GM18508 (cell line): Measurements from ENCODE around the gene SPINK14.

Experiments
- ATAC-seq: cut with Tn5 transposase; IDR thresholded peaks from one replicate; pipeline ENCODE4 v1.9.1; 2021; ENCODE audit warnings: moderate number of reproducible peaks; ENCODE audit not compliant: insufficient read depth, unreplicated experiment

SPINK14 gene

GRCh38 chr5:148168246-148168645, at the start of gene SPINK14:
Gene SPINK14, plus strand, starts transcription at chr5:148168546. Its CDS starts 1,187 bp downstream, at chr5:148169733.
- no peak for ATAC-seq

- no peak for ATAC-seq
Observed at GRCh38 chr5:148120317-148120716, 48.0 kb upstream of the SPINK14 start.

GRCh38 chr5:148125641-148126040, 42.7 kb upstream of the SPINK14 start:
- no peak for ATAC-seq

- no peak for ATAC-seq
Observed at GRCh38 chr5:148135091-148136048, 33.0 kb upstream of the SPINK14 start.

- no peak for ATAC-seq
Observed at GRCh38 chr5:148140846-148141245, 27.5 kb upstream of the SPINK14 start.

GRCh38 chr5:148141645-148142044, 26.7 kb upstream of the SPINK14 start:
- no peak for ATAC-seq

DNA sequence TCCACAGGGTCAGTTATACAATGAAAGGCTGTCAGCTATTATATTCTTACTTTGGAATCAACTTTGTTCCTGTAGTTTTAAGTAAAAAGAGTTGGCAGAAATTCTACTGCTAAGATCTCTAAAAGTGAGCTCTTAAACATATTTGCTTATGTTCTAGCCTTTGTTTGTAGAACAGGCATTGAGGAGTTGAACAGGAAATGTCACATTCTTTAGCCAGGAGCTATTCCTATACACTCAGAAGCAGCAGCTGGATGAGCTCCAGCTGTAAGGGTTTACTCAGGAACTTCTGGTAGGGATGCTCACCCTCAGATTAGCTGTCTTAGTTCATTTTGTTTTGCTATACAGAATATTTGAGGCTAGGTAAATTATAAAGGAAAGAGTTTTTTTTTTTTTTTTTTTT, 22.4 kb upstream of the SPINK14 start:
- ATAC-seq = no peak

DNA sequence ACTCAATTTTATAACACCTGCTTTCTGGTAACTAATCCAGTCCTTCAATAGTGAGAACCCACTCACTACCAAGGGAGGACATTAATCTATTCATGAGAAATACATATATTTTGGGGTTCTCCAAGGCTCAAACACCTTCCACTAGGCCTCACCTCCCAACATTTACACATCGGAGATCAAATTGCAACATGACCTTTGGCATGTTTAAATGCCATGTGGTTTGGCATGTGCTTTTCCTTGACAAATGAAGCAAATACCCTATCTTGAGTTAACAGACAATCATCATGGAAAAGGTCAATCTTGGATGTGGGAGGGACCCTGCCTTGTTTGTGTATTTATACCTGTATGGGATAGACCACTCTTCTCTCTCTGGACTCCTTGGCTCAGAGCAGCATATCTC, 21.9 kb upstream of the SPINK14 start:
- ATAC-seq = no peak

GRCh38 chr5:148147415-148147814, 20.9 kb upstream of the SPINK14 start:
- no peak for ATAC-seq

DNA sequence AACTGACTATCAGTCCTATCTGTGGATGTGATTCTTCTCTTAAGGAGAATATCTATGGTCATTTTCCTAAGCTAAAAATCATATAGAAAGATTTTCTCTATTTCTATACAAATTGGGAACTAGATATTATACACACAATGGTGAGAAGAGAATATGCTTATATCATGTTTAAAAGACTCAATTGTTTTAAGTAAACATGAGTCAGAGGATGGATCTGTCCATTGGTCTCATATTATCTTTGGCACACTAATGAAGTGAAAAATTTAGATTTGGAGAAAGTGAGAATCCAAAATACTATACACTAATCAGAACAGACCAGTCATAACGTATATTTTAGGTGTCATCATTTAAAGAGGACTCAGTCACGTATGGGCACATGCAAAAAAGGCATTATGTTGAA, 16.5 kb upstream of the SPINK14 start:
- no peak for ATAC-seq

- ATAC-seq = no peak
Observed at GRCh38 chr5:148152781-148153180, 15.6 kb upstream of the SPINK14 start.

DNA sequence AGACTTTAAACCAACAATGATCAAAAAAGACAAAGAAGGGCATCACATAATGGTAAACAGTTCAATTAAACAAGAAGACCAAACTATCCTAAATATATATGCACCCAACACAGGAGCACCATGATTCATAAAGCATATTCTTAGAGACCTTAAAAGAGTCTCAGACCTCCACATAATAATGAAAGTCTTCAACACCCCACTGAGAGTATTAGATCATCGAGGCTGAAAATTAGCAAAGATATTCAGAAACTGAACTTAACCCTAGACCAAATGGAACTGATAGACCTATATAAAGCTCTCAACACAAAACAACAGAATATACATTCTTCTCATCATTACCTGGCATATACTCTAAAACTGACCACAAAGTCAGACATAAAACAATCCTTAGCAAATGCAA, 11.7 kb upstream of the SPINK14 start:
- ATAC-seq = no peak

GRCh38 chr5:148162038-148162437, 6.3 kb upstream of the SPINK14 start:
- ATAC-seq = no peak

GRCh38 chr5:148163345-148163744, 5.0 kb upstream of the SPINK14 start:
- ATAC-seq = no peak

DNA sequence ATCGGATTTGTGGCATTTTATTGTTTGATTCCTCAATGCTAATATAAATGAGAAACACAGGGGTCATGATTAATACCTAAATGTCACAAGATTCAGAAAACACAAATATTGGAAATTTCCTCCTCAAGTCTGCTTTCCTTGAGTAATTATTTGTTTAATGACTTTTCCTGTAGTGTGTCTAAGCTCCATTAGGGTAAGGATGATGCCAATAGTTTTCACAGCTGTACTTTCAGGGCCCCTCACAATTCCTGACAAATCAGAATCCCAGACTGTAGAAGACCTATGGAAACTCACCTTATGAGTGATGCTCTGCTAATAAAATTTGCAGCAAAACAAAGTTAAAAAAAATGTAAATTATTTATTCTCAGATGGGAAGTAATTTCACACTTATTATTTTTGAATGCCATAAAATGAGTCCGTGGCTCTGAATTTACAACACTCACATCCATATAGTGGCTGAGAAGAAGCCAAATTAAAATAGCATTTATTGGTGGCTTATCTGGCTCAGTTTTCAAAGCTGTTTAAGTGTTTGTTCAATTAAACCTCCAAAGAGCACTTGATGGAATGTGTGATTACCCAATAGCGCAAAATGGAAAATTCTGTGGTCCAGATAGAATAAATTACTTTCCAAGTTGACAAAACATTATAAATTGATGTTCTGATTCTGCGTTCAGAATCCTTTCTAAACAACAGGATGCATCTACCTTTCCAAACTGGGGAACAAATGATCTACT, 1.6 kb upstream of the SPINK14 start:
- ATAC-seq = no peak

DNA sequence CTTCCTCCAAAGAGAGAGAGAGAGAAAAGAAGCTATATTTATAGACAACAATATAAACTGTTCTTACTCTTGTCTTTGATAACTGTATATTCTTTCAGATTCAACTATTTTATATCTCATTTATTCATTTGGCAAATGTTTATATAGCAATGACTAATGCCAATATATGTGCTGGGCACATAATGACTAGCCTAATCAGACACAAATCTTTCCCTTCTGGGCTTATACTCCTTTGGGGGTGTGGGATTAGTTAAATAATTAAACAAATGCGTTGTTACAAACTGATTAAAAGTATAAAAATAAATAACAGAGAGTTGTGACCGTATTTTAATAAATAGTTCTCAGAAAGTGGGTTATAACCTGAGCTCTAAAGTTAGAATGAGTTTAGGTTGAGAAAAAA, 4.0 kb downstream of the SPINK14 start:
- ATAC-seq = no peak

DNA sequence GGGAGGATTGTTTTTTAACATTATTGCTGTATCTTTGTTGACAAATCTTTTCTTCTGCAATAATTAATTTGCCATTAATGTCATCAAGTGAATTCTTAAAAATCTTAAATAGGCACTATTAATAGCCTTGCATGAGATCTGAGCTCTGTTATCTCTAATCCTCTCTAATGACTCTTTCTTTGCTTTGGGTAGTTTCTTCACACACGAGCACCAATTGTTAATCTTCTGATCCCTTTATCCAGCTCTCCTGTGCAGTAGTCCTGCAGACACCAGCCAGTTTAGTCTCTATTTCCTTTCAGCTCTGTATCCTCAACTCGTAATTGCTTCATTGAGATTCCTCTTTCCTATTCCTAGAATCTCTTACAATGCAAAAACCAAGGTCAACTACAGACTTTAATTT, 8.1 kb downstream of the SPINK14 start:
- no peak for ATAC-seq

GRCh38 chr5:148177207-148177606, 8.9 kb downstream of the SPINK14 start:
- ATAC-seq = no peak

DNA sequence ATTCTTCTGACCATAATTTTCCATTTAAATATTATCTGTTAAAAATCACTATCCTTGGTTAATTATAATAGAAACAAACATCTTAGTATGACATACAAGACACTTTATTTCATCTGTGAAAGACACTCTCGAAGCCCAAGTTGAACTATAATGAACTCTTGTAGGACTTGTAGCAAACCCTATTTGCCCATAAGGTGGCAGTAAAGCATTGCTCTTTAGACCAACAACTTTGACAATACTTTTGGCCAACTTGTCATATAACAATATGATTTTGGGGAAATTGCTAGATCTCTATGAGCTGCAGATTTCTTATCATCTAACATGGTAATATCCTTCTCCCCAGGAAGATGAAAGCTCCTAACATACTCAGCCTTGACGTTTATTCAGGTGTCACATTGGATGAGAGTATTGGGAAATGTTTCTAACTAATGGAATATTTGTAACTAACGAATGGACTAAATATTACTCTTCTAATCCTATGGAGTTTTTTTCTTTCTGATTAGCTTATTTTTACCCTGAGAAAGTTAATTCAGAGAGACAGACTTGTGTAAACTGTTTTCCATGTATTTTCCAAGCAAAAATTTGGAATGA, 11.0 kb downstream of the SPINK14 start:
- ATAC-seq = peak; percentile 66

DNA sequence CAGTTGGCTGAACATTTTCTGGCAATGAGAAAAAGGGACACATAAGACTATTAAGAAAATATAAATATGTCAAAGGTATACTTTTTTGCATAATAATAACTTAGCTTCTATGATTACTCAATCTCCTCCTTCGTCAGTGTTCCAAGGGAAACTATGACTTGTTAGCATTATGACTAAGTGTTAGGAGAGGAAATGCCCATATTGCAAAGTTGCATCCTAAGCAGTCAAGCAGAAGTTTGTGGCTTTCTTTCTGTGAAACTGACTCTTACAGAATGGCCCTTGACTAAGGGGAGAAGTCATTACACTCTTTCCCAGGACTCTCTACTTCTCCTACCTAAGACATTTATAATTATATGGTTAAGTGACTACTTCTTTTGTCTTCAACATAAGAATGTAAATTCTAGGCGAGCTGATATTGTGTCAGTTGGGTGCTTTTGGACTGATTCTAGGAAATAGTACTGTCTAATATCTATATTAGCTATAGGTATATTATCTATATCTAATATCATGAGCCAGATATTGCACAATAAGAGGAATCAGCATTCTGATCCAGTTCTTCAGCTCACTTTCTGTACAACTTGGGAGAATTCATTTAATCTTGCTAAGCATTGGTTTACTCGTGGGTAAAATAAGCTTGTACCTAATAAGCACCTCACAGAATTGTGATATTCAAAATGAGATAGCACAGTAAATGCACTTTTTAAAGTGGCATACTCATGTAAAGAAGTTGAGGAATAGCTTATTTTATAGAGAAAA, 18.1 kb downstream of the SPINK14 start:
- peak; percentile 88 for ATAC-seq
